Measurements from ENCODE around the gene OR8G1.
"Not testable (repeated sequence)": the region's sequence is repeated elsewhere in the genome, so short reads cannot be mapped to it uniquely, and the experiment has no call there.

The OR8G1 gene

GRCh38 chr11:124225471-124225870, 15.4 kb upstream of the OR8G1 start:
- in situ Hi-C loops (cut with HindIII; ENCODE audit: low sequenced_read_pairs), result no loop called here
- TF ChIP-seq CTCF (IDR thresholded peaks at IDR 0.05; ENCODE audit: low read depth, low read length, missing control alignments), result no peak
- H3K4me3 ChIP-seq (ENCODE audit: low read depth, low read length), result no peak overlapping the region
- no peak for DNase-seq (ENCODE audit: low read depth)

- in situ Hi-C loops (cut with HindIII; ENCODE audit: low sequenced_read_pairs), result no loop called here
Observed at GRCh38 chr11:124233376-124233775, 7.5 kb upstream of the OR8G1 start.

GRCh38 chr11:124238512-124238911, 2.4 kb upstream of the OR8G1 start:
- no peak for TF ChIP-seq CTCF (IDR thresholded peaks at IDR 0.05; ENCODE audit: low read depth, low read length, missing control alignments)
- no peak for DNase-seq (ENCODE audit: low read depth)
- in situ Hi-C loops (cut with HindIII; ENCODE audit: low sequenced_read_pairs), result no loop called here
- no peak overlapping the region for H3K4me3 ChIP-seq (ENCODE audit: low read depth, low read length)

More at GRCh38 chr11:124233376-124233775, 7.5 kb upstream of the OR8G1 start:
- no peak for DNase-seq (ENCODE audit: low read depth)
- TF ChIP-seq CTCF (IDR thresholded peaks at IDR 0.05; ENCODE audit: low read depth, low read length, missing control alignments), result no peak
- no peak overlapping the region for H3K4me3 ChIP-seq (ENCODE audit: low read depth, low read length)

GRCh38 chr11:124249869-124250268, 9.0 kb downstream of the OR8G1 start:
- H3K4me3 ChIP-seq (ENCODE audit: low read depth, low read length); in situ Hi-C loops (cut with HindIII; ENCODE audit: low sequenced_read_pairs): not testable (repeated sequence)

GRCh38 chr11:124256076-124256475, 15.2 kb downstream of the OR8G1 start, which contains the start of gene OR8G5:
Gene OR8G5, plus strand, starts transcription at chr11:124256376. Its CDS starts 8,556 bp downstream, at chr11:124264932.
- in situ Hi-C loops (cut with HindIII; ENCODE audit: low sequenced_read_pairs), result no loop called here
- H3K4me3 ChIP-seq (ENCODE audit: low read depth, low read length), result no peak within 1 kb of the TSS
- DNase-seq (ENCODE audit: low read depth), result no peak
- TF ChIP-seq CTCF (IDR thresholded peaks at IDR 0.05; ENCODE audit: low read depth, low read length, missing control alignments), result no peak

More at GRCh38 chr11:124249869-124250268, 9.0 kb downstream of the OR8G1 start:
- DNase-seq (ENCODE audit: low read depth), result not testable (repeated sequence)

- in situ Hi-C loops (cut with HindIII; ENCODE audit: low sequenced_read_pairs); DNase-seq (ENCODE audit: low read depth); H3K4me3 ChIP-seq (ENCODE audit: low read depth, low read length): not testable (repeated sequence)
Observed at GRCh38 chr11:124265041-124265440, 24.1 kb downstream of the OR8G1 start.

GRCh38 chr11:124270886-124271285, 30.0 kb downstream of the OR8G1 start:
- H3K4me3 ChIP-seq (ENCODE audit: low read depth, low read length); in situ Hi-C loops (cut with HindIII; ENCODE audit: low sequenced_read_pairs); DNase-seq (ENCODE audit: low read depth): not testable (repeated sequence)

- no peak for TF ChIP-seq CTCF (IDR thresholded peaks at IDR 0.05; ENCODE audit: low read depth, low read length, missing control alignments)
- in situ Hi-C loops (cut with HindIII; ENCODE audit: low sequenced_read_pairs), result no loop called here
- DNase-seq (ENCODE audit: low read depth), result no peak
- H3K4me3 ChIP-seq (ENCODE audit: low read depth, low read length), result no peak overlapping the region
Observed at GRCh38 chr11:124274000-124274399, 33.1 kb downstream of the OR8G1 start.

Data from astrocyte of the cerebellum (primary cell).